GM19324 (cell line): ENCODE measurements around the gene RS1.

Experiments
- ATAC-seq: cut with Tn5 transposase; IDR thresholded peaks from one replicate; pipeline ENCODE4 v1.9.1; 2021; ENCODE audit warnings: mild to moderate bottlenecking, moderate library complexity; ENCODE audit not compliant: unreplicated experiment, low FRiP score

The RS1 gene

DNA sequence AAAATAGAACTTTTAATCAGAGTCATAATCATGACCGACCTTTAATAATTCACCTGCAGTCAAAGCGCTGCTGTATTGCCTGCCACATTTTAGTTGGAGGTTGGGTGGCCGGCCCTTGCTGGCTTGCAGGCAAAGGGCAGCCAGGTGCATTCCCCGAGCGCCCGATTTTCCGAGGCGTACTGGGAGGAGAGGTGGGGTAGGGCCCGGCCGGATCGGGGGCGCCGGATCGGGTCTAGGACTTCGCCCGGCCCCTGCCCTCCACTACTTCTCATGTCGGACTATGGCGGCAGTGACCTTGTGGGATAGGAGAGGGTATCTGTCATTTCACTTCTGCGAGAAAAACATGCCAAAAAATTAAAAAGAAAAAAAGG, 2.5 kb upstream of the RS1 start:
- peak; percentile 44 for ATAC-seq

DNA sequence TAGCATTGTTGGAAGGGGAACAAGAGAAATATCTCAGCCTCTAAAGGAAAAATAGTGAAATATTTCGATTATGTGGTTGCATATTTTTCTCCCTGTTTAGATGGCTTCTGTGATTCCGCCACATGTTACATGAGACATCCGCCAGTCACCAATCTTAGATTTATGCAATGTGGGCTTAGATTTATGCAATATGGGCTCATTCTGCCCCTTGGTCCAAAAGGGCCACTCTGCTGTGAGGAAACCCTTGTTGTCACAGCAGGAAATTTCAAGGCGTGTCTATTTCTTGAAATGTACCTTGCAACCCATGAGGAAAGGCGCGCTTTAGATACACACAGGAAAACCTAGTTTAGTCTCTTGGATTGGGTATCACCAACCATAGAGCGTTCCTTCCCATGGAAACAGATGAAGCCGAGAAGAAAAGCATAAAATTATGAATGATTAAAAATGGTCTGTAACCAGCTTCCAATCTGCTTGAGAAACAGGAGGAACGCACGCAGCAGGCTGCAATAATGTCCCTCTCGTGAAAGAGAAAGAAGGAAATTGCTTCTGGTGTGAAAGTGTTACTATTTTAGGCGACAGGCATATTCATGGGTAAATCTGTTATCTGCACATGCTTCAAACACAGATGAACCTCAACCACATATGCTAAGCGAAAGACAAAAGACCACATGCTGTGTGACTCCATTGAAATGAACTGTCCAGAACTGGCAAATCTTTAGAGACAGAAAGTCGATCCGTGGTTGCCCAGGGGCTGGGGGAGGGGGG, 3.7 kb downstream of the RS1 start:
- ATAC-seq, result no peak

DNA sequence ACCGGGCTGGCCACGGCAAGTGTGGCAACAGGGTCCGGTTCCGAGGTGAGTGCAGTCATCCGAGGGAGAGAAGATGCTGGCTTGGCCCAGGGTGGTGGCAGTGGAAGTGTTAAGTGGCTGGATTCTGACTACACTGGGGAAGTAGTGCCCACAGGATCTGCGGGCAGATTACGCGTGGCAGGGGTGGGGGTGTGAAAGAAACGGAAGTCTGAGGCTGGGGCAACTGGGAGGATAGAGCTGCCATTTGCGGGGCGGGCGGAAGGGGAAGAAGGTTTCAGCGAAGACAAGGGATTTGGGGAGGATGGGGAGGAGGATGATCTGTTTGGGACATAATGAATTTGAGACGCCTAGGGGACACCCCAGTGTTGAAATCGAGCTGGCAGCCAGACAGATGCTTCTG, 5.3 kb downstream of the RS1 start:
- no peak for ATAC-seq

DNA sequence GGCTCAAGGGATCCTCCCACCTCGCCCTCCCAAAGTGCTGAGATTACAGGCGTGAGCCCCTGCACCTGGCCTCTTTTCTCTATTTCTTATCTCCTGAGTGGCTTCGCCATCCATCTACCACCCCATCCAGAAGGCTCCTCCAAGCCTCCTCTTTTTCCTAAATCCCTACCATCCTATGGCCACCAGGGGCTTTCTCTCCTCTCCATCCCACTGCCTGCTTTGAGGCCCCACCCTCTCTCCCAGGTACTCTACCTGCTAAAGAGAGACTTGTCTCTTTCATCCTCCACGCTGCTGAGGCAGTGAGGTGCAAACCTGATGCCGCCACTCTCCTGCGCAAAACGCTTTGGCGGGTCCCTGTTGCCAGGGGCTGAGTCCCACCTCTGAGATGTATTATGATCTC, 7.0 kb downstream of the RS1 start:
- no peak for ATAC-seq

GRCh38 chrX:18661273-18661672, 10.6 kb downstream of the RS1 start:
- ATAC-seq, result no peak

DNA sequence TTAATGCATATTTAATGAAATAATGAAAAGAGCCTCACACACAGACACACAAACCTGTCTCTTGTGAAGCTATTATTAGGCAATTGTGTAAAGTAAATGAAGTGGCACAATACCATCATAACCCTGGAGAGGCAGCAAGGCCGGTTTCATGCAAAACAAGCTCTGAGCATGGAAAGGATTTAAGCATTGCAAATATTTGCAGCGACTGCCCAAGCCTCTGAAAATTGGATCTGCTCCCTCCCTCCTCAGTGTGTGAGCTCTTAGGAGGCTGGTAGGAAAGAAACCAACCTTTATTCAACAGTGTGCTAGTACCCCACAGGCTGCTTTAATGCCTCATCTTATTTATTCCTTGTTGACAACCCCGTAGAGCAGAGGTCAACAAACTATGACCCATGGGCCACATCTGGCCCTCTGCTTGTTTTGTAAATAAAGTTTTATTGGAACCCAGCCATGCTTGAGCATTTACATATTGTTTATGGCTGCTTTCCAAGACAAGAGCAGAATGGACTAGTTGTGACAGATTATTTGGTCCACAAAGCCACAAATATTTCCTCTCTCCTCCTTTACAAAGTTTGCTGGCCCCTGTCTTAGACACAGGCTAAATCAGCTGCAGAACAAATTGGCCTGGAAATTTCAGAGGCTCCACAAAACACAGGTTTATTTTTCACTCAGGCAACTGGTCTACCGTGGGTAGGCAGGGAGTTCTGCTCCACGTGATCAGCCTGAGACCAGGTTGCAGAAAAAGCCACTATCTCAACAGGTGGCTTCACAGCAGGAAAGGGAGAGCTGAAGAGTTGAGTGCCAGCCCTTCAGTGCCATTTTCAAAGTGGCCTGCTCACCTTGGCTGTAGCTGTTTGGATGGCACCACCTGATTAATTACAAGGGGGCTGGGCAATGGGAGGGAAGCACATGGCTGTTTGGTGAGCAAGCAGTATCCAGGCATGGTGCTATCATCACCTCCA, 16.8 kb downstream of the RS1 start:
- no peak for ATAC-seq

GRCh38 chrX:18652636-18653035, 19.3 kb downstream of the RS1 start:
- ATAC-seq, result no peak

DNA sequence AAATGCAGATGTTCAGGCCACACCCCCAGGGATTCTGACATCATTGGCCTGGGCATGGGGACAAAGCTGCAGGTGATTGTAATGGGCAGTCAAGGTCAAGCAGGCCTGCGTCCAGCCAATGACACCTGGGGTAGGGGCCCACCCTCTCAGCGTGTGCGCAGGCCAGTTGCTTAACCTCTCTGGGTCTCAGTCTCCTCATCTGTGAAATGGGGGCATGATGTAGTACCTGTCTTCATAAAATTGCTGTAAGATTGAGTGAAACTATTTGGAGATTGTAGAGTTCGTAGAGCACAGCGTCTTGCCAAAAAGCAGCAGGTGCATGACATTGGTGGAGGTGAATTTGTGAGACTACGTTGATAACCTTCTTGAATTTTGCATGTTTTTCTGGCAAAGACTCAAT, 21.2 kb downstream of the RS1 start:
- ATAC-seq, result no peak

DNA sequence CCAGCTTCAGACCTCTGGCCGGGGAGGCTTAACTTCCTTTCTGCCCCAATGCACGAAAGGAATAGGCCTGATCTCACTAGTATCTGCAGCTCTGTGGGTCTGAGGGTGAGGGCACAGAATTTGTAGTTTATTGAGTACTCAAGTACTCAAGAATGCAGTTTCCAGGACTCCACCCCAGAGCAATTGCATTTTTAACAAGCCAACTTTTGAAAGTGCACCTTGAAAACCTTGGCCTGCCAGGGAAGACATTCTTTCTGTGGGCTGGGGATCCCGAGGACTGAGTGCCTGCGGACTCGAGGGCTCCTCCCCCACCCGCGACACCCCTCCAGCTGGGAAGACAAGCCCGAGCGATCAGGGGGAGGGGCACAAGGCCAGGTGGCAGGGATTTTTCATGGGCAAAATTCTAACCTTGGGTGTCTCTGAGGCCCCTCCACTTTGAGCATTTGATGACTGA, 22.4 kb downstream of the RS1 start:
- ATAC-seq, result no peak

GRCh38 chrX:18647621-18648020, 24.3 kb downstream of the RS1 start:
- ATAC-seq, result no peak

GRCh38 chrX:18643853-18644252, 28.1 kb downstream of the RS1 start:
- ATAC-seq, result no peak

DNA sequence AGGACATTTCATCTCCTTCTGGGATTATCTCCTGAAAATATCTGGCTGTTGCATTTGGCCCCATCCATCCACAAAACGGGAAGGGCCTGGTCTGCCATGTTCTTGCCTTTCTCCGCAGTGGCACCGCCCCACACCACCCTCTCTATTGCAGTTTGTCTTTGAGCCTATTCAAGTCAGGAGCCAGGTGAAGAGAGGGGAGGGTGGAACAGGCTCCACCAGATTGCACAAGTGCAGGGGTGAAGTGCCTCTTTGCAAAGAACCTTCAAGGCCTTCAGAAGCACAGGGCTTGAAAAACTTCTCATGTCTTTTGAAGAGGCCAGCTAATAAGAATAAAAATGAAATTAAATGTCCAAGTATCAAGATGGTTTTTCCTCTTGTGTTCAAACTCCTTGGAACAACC, 28.7 kb downstream of the RS1 start:
- no peak for ATAC-seq

DNA sequence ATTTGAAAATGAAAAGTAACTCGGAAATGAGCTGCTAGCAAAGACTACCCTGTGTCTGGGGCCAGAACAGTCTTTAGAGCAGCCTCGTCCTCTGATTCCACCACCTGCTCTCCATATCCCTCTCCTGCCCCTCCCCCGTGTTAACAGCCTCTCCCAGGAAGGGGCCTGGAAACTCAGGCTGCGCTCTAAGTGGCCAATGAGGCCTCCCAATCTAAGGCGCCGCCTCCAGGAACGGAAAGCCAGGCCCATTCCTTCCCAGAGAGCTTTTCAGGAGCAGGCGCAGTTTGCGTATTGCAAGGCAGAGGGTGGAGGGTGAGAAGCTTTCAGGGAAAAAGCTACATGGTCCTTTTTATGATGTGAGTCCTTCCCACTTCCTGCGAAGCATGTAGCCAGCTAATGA, 31.2 kb downstream of the RS1 start:
- no peak for ATAC-seq

GRCh38 chrX:18639280-18639679, 32.6 kb downstream of the RS1 start:
- ATAC-seq, result no peak

DNA sequence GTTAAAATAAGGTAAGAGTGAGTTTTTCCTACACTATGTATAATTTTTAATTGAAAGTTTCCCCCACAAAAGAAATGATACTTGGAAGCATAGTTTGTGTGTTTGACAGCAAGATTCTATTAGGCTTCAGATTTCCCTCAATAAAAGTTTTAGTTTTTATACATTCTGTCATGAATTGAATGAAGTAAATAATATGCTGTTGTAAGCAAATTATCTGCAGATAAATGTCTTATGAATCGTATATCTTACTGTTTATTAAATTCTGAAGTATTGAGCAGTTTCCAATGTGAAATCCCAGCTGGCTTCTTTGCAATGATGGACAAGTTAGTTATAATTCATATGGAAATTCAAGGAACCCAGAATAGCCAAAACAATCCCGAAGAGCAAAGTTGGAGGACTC, 33.5 kb downstream of the RS1 start:
- no peak for ATAC-seq

DNA sequence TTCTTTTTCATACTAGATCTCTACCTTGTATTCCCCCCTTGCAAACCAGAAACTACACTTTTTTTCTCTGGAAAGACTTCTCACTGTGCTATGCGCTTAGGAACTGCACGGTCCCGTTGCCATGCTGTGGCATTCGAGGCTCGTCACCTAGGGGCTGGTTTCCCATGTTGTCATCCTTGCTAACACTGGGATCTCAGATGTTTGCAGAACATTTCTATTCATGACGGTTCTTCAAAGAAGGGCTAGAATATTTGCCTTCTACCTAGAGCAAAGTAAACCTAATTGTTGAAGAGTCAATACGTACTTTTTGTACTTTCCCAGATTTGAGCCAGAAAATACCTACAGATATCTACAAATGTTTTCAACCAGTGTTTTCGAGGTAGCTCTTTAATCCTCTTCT, 41.0 kb downstream of the RS1 start:
- no peak for ATAC-seq

- no peak for ATAC-seq
Measured at GRCh38 chrX:18624599-18624998, 47.3 kb downstream of the RS1 start.

DNA sequence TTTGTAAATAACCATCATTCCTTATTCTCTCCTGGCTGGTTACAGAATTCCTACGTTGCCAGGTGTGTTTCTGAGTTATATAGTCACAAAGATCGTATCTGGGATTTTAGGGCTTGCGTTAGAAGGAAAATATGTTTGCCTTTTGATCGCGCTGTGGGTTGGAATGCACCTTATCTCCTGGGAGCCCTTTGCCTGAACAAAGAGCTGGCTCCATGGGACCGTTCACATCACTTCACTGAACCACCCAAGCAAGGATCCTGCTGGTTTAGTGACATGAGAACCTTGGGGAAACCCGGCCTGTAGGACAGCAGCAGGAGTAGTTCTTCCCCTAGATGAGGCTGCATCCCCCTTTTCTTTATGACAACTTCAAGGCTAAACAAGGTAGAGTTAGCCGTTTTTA, 51.6 kb downstream of the RS1 start:
- no peak for ATAC-seq

DNA sequence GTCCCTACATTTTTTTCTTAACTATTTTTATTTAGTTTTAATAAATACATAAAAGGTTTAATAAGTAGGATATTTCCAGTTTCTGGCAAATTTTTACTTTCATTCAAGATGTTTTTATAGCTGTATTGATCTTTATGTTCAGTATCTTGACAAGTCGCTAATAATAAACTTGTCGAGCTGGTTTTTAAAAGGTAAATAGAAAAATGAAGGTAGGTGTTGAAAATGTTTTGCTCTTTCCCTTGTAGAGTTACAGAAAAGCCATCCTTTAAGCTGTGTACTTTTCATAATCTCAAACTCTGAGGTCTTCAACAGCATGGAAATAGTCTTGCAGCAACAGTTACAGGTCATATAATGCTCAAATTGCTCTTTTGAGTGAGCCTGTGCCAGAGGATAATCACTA, 52.6 kb downstream of the RS1 start:
- no peak for ATAC-seq

GRCh38 chrX:18617407-18617750, 54.5 kb downstream of the RS1 start:
- ATAC-seq, result no peak

DNA sequence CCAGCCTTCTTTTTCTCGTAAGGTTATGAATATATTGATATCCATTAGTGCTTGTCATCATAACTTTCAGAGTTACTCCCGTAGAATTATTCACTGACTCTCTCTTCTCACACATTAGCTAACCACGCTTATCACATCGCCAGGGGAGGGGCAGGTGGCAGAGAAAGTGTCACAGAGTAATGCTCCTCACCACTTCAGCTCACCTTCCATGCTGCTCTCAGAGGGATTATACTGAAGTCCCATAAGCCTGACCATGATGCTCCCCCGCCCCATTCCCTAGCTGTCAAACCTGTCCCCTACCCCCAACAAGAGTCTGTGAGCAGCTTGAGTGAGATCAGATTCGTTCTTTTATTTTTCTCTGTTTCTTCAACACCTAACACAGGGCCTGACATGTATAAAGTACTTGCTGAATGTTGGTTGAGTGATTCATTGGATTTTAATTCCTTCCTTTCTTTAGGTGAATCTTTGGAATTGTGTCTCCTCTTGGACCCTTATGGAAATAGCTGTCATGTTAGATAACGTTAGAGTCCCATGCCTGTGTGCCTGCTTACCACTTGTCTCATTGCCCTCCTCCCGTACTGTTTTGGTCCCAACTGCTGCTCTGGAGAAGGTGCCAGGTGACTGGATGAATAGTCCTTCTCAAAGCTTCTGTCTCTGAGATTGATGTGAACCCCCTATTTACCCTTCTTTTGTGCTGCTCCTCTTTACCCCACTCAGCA, 55.1 kb downstream of the RS1 start:
- ATAC-seq, result no peak
